Osteocyte (in vitro differentiated cells): ENCODE results near the gene HMGN1. TPM values are rescaled to one million over a fixed set of nuclear protein-coding genes. Genes with fewer than 3 reads are reported as not detected.

Experiments
- DNase-seq: peaks from one replicate; pipeline ENCODE4 v3.0.0; 2021; ENCODE audit warnings: mixed read lengths; ENCODE audit not compliant: unreplicated experiment; ENCODE audit errors: extremely low spot score
- H3K27ac Mint-ChIP-seq: one replicate; pipeline ENCODE4 v1.8.0; 2021; ENCODE audit warnings: mild to moderate bottlenecking, mixed read lengths; ENCODE audit not compliant: unreplicated experiment
- H3K27me3 Mint-ChIP-seq: one replicate; pipeline ENCODE4 v1.8.0; 2021; ENCODE audit warnings: mixed read lengths; ENCODE audit not compliant: unreplicated experiment
- H3K36me3 Mint-ChIP-seq: one replicate; pipeline ENCODE4 v1.8.0; 2021; ENCODE audit warnings: mixed read lengths; ENCODE audit not compliant: unreplicated experiment
- H3K4me1 Mint-ChIP-seq: one replicate; pipeline ENCODE4 v1.8.0; 2021; ENCODE audit warnings: mixed read lengths; ENCODE audit not compliant: unreplicated experiment
- H3K4me3 Mint-ChIP-seq: one replicate; pipeline ENCODE4 v1.8.0; 2021; ENCODE audit warnings: mild to moderate bottlenecking, moderate library complexity, mixed read lengths; ENCODE audit not compliant: unreplicated experiment
- H3K9me3 Mint-ChIP-seq: one replicate; pipeline ENCODE4 v1.8.0; 2021; ENCODE audit warnings: mixed read lengths; ENCODE audit not compliant: unreplicated experiment
- total RNA-seq: library from RNA; stranded (reverse); gene quantifications from 2 replicates; pipeline ENCODE4 v1.2.1, GENCODE V29; 2021
- TF ChIP-seq, protein P1 (sequence below): fragments of 200-600 bp; sonication (generic); IDR thresholded peaks from 2 replicates; pipeline ENCODE4 v1.5.0; 2021; ENCODE audit warnings: antibody characterized with exemption, mild to moderate bottlenecking, moderate library complexity

HMGN1 gene
- total RNA-seq, 1 donor from 2014 or later = 289 TPM

DNA sequence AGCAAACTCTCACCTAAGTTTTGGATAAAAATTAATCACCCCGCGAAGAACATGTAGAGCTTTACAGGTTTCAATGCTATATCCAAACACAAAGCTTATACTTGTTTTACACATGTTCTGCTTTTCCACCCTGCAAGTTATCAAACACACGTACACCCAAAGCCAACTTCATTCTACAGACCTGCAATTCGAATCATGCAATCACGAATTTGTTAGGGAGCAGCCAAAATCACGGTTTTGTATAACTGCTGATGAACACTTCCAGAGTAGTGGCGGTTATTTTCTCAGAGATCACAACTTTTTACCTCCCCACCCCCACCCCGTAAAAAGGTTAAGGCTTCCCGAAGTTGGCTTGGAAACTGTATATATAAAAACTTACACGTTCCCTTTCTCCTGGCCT lies 1.4 kb downstream of the HMGN1 start:
- DNase-seq = no peak
- Mint-ChIP-seq H3K9me3 (no peaks in the 10 kb centered on the region), H3K27ac (peak overlapping the region; percentile 93), H3K4me1 (peaks cover 36% of the 10 kb centered on the region), H3K27me3 (no peaks in the 10 kb centered on the region), H3K36me3 (peaks cover 40% of the 10 kb centered on the region), H3K4me3 (peak overlapping the region; percentile 84)
- TF ChIP-seq, protein P1, sequence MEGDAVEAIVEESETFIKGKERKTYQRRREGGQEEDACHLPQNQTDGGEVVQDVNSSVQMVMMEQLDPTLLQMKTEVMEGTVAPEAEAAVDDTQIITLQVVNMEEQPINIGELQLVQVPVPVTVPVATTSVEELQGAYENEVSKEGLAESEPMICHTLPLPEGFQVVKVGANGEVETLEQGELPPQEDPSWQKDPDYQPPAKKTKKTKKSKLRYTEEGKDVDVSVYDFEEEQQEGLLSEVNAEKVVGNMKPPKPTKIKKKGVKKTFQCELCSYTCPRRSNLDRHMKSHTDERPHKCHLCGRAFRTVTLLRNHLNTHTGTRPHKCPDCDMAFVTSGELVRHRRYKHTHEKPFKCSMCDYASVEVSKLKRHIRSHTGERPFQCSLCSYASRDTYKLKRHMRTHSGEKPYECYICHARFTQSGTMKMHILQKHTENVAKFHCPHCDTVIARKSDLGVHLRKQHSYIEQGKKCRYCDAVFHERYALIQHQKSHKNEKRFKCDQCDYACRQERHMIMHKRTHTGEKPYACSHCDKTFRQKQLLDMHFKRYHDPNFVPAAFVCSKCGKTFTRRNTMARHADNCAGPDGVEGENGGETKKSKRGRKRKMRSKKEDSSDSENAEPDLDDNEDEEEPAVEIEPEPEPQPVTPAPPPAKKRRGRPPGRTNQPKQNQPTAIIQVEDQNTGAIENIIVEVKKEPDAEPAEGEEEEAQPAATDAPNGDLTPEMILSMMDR = no peak

DNA sequence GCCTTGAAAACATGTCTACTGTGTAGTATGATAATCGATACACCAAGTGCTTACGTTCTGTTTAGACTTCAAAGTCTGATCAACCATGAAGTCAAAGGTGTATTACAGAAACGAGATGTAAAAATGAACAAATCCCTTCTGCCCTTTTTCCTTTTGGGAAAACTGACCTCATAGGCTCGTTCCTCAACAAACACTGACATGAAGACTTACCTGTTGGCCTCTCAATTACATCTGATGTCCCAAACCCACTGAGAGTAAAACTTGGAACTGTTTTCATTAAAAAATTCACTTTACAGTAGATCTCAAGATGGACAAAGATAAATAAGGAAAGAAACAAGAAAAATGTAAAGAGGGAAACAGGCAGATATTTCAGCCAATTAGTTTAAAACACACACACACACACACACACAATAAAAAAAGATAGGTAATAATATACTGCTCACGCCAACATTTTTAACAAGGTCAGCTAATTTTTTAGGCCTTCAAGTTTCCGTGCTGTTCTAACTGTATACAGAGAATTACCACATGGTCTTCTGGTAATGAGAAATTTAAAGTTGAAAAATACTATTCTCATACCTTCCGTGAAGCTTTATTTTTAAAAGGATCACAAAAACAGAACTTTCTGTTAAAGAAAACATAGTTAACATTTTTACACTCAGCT lies 2.1 kb downstream of the HMGN1 start:
- no peak for DNase-seq
- peaks cover 47% of the 10 kb centered on the region for H3K36me3 Mint-ChIP-seq
- peaks cover 36% of the 10 kb centered on the region for H3K4me1 Mint-ChIP-seq
- H3K9me3 Mint-ChIP-seq = no peaks in the 10 kb centered on the region
- peak overlapping the region; percentile 84 for H3K4me3 Mint-ChIP-seq
- H3K27ac Mint-ChIP-seq = peak overlapping the region; percentile 64
- TF ChIP-seq, protein P1 = no peak
- H3K27me3 Mint-ChIP-seq = no peaks in the 10 kb centered on the region

DNA sequence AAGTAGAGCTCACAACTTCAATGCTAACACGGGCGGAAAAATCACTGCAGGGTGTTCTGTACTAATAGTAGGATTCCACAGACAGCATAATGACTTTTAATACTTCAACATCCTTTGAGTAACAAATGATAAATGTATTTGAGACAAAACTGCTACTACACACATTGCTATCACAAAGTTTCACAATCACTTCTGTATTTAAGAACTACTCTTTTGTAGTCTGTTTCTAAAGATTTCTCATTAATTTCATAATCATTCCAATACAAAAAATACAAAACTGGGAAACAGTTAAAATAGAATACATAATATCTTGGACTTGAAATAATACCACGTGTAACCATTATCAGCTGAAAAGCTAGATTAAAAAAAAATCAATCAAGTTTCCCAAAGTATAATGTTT lies 2.7 kb downstream of the HMGN1 start:
- H3K9me3 Mint-ChIP-seq = no peaks in the 10 kb centered on the region
- H3K27ac Mint-ChIP-seq = no peak overlapping the region
- TF ChIP-seq, protein P1 = no peak
- H3K27me3 Mint-ChIP-seq = no peaks in the 10 kb centered on the region
- peaks cover 49% of the 10 kb centered on the region for H3K36me3 Mint-ChIP-seq
- no peak for DNase-seq
- H3K4me1 Mint-ChIP-seq = peaks cover 36% of the 10 kb centered on the region
- peak overlapping the region; percentile 84 for H3K4me3 Mint-ChIP-seq

- TF ChIP-seq, protein P1 = no peak
- H3K4me3 Mint-ChIP-seq = peak overlapping the region; percentile 17
- peaks cover 52% of the 10 kb centered on the region for H3K36me3 Mint-ChIP-seq
- peaks cover 36% of the 10 kb centered on the region for H3K4me1 Mint-ChIP-seq
- no peak overlapping the region for H3K27ac Mint-ChIP-seq
- no peaks in the 10 kb centered on the region for H3K27me3 Mint-ChIP-seq
- no peak for DNase-seq
- no peaks in the 10 kb centered on the region for H3K9me3 Mint-ChIP-seq
Measured at GRCh38 chr21:39345440-39345839, 3.4 kb downstream of the HMGN1 start.

DNA sequence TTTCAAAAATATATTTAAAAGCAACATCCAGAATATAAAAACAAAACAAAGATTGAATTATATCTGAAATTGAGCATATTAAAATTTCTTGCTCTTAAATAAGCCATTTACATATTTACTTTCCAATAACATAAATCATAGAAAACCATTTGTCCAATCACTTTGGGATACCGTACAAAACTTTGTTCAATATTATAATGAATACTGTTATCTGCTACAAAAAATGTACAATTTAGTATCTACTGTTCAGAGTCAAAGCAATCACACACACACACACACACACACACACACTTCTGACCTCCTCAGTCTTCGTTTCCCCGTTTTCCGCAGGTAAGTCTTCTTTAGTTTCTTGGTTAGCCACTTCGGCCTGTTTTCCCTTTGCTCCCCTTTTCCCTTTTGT lies 4.0 kb downstream of the HMGN1 start:
- peaks cover 34% of the 10 kb centered on the region for H3K4me1 Mint-ChIP-seq
- TF ChIP-seq, protein P1 = no peak
- no peak overlapping the region for H3K27ac Mint-ChIP-seq
- H3K36me3 Mint-ChIP-seq = peaks cover 52% of the 10 kb centered on the region
- no peak for DNase-seq
- H3K9me3 Mint-ChIP-seq = no peaks in the 10 kb centered on the region
- H3K4me3 Mint-ChIP-seq = no peak overlapping the region
- no peaks in the 10 kb centered on the region for H3K27me3 Mint-ChIP-seq
